Measurements from ENCODE around the gene AKAP1. TPM values are rescaled to one million over a fixed set of nuclear protein-coding genes. Genes with fewer than 3 reads are reported as not detected.

The AKAP1 gene
- total RNA-seq, 1 experiment from 2014 or later: 34.9 TPM

DNA sequence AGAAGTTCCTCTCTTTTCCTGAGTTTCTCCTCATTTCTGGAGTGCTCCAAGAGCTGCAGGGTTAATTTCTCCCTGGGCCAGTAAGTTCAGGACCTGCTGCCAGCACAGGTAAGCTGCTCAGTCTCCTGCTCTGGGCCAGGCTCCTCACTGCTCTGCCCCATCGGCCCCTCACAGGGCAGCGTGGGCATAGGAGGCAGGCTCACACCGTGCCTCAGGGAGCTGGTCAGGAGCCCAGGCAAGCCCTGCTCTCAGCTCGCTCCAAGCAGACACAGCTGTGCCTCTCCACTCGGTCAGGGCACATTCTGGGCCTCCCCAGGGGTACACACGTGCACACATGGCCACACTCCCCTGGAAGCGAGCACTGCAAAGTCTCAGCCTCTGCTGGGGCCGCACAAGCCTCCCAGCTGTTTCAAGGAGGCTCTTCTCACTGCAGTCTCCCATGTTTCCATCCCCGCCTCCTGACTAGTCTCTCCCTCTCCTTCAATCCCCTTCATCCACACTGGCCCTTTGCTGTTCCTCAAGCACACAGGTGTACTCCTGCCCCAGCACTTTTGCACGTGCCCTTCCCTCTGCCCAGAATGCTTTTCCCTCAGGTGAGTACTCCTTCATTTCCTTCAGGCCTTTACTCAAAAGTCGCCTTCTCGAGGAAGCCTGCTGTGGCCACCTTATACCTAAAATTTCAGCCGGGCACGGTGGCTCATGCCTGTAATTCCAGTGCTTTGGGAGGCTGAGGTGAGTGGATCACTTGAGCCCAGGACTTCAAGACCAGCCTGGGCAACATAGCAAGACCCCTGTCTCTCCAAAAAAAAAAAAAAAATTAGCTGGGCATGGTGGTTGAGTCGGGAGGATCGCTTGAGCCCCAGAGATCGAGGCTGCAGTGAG lies 53.2 kb downstream of the AKAP1 start:
- no peaks in the 10 kb centered on the region for H4K20me1 ChIP-seq (ENCODE audit: insufficient read depth)
- no peaks in the 10 kb centered on the region for H3K9me2 ChIP-seq (ENCODE audit: insufficient read depth)
- H2AFZ ChIP-seq: no peak overlapping the region
- H3K4me2 ChIP-seq: no peak overlapping the region
- POLR2A ChIA-PET (ENCODE audit: unreplicated experiment): interaction anchor here (0.6 kb wide), 1 partner anchor 543 kb away, joined by 13 read pairs; no protein-coding TSS in a partner anchor
- CTCF ChIA-PET: interaction anchor here (0.7 kb wide), 1 partner anchor 718 kb away, joined by 7 read pairs; no protein-coding TSS in a partner anchor
- DNase-seq: no peak
- peaks cover 2% of the 10 kb centered on the region; the same call in 1 of the 2 replicates for H3F3A ChIP-seq (ENCODE audit: insufficient read depth, low read depth)
- no peaks in the 10 kb centered on the region for H3K79me2 ChIP-seq (ENCODE audit: low read depth)
- no peak overlapping the region for H3K4me3 ChIP-seq
- no peaks in the 10 kb centered on the region for H3K36me3 ChIP-seq (ENCODE audit: low read depth)
- intact Hi-C loops (cut with micrococcal nuclease; ENCODE audit: unreplicated experiment): loop anchor here (5.0 to 10.0 kb wide), 3 partner anchors 537 to 1307 kb away; partner anchors contain the start of gene CCDC182
- TF ChIP-seq, protein P1, sequence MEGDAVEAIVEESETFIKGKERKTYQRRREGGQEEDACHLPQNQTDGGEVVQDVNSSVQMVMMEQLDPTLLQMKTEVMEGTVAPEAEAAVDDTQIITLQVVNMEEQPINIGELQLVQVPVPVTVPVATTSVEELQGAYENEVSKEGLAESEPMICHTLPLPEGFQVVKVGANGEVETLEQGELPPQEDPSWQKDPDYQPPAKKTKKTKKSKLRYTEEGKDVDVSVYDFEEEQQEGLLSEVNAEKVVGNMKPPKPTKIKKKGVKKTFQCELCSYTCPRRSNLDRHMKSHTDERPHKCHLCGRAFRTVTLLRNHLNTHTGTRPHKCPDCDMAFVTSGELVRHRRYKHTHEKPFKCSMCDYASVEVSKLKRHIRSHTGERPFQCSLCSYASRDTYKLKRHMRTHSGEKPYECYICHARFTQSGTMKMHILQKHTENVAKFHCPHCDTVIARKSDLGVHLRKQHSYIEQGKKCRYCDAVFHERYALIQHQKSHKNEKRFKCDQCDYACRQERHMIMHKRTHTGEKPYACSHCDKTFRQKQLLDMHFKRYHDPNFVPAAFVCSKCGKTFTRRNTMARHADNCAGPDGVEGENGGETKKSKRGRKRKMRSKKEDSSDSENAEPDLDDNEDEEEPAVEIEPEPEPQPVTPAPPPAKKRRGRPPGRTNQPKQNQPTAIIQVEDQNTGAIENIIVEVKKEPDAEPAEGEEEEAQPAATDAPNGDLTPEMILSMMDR (conservative IDR thresholded peaks at IDR 0.05): no peak
- no peak for TF ChIP-seq EZH2 (IDR thresholded peaks at IDR 0.05; ENCODE audit: low read depth)
- no TSS peak for BruUV-seq (replicated peaks)
- H3K4me1 ChIP-seq (replicated peaks; ENCODE audit: insufficient read depth): no peaks in the 10 kb centered on the region
- H3K9me3 ChIP-seq (ENCODE audit: insufficient read depth, low read depth): no peaks in the 10 kb centered on the region
- peaks cover 8% of the 10 kb centered on the region; the same call in 1 of the 2 replicates for H3K27me3 ChIP-seq (ENCODE audit: insufficient read depth, low read depth)
- H3K27ac ChIP-seq: no peak overlapping the region

DNA sequence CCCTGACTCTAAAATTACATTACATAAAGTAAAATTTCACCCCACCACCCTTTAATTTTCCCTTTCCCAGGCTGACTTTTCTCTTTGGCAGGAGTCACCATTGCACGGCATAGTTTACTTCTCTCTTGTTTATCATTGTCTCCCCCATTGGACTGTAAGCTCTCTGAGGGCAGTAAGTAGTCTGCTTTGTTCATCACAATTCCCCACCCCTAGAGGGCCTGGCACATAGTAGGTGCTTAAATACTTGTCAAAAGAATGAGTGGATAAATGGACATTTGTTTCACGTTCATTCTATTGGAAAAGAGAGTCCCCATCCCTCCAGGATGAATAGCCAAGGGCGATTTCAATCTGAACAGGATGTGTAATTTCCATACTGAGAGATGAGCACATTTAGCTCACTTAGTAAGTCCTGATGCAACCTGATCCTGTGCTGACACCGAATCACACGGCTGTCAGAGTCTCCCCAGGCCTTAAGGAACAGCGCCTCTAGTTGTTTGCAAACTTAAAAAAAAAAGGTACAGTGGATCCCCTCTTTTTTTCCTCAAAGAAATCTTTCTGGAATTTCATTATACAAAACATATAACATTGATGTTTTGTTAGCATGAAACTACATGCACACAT lies 54.0 kb downstream of the AKAP1 start:
- Histone ChIP-seq H3K27ac (no peak overlapping the region), H3K27me3 (ENCODE audit: insufficient read depth, low read depth) (peaks cover 15% of the 10 kb centered on the region; the same call in 1 of the 2 replicates), H3K4me3 (no peak overlapping the region), H4K20me1 (ENCODE audit: insufficient read depth) (no peaks in the 10 kb centered on the region), H2AFZ (no peak overlapping the region), H3K4me1 (replicated peaks; ENCODE audit: insufficient read depth) (no peaks in the 10 kb centered on the region), H3K9me2 (ENCODE audit: insufficient read depth) (no peaks in the 10 kb centered on the region), H3K9me3 (ENCODE audit: insufficient read depth, low read depth) (no peaks in the 10 kb centered on the region), H3K79me2 (ENCODE audit: low read depth) (no peaks in the 10 kb centered on the region), H3K4me2 (no peak overlapping the region), H3F3A (ENCODE audit: insufficient read depth, low read depth) (no peaks in the 10 kb centered on the region), H3K36me3 (ENCODE audit: low read depth) (no peaks in the 10 kb centered on the region)
- POLR2A ChIA-PET (ENCODE audit: unreplicated experiment): no interaction called here
- intact Hi-C loops (cut with micrococcal nuclease; ENCODE audit: unreplicated experiment): loop anchor here (5.0 to 10.0 kb wide), 3 partner anchors 536 to 1306 kb away; partner anchors contain the start of gene CCDC182
- TF ChIP-seq, protein P1 (conservative IDR thresholded peaks at IDR 0.05): no peak
- TF ChIP-seq EZH2 (IDR thresholded peaks at IDR 0.05; ENCODE audit: low read depth): no peak
- CTCF ChIA-PET: interaction anchor here (0.7 kb wide), 1 partner anchor 717 kb away, joined by 7 read pairs; no protein-coding TSS in a partner anchor
- no peak for DNase-seq
- no TSS peak for BruUV-seq (replicated peaks)

DNA sequence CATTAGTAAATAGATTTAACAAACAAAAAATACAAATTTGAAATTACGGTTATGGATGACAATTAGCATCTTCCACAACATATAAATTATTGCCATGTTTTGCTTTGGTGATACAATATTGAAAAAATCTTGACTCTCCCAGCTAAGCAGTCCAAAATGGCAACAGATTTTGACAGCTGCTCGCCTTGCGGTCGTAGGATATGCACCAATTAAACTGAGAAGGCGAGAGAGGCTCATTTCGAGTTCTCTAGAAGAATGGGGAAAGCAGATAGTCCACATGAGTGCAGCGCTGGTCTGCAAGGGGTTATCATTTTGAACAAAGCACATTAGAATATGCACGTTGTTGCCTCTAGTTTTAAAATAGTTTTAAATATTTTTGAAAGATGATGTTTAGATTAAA lies 55.3 kb downstream of the AKAP1 start:
- TF ChIP-seq, protein P1 (conservative IDR thresholded peaks at IDR 0.05): no peak
- TF ChIP-seq EZH2 (IDR thresholded peaks at IDR 0.05; ENCODE audit: low read depth): no peak
- Histone ChIP-seq H3F3A (ENCODE audit: insufficient read depth, low read depth) (no peaks in the 10 kb centered on the region), H3K36me3 (ENCODE audit: low read depth) (no peaks in the 10 kb centered on the region), H3K4me1 (replicated peaks; ENCODE audit: insufficient read depth) (no peaks in the 10 kb centered on the region), H3K4me2 (no peak overlapping the region), H2AFZ (no peak overlapping the region), H3K9me3 (ENCODE audit: insufficient read depth, low read depth) (no peaks in the 10 kb centered on the region), H3K9me2 (ENCODE audit: insufficient read depth) (no peaks in the 10 kb centered on the region), H3K4me3 (no peak overlapping the region), H3K79me2 (ENCODE audit: low read depth) (no peaks in the 10 kb centered on the region), H4K20me1 (ENCODE audit: insufficient read depth) (no peaks in the 10 kb centered on the region), H3K27ac (no peak overlapping the region), H3K27me3 (ENCODE audit: insufficient read depth, low read depth) (peaks cover 27% of the 10 kb centered on the region)
- CTCF ChIA-PET: no interaction called here
- BruUV-seq (replicated peaks): no TSS peak
- intact Hi-C loops (cut with micrococcal nuclease; ENCODE audit: unreplicated experiment): no loop called here
- no peak for DNase-seq
- POLR2A ChIA-PET (ENCODE audit: unreplicated experiment): no interaction called here

All from PC-9 (cell line).